BE2C (cell line): ENCODE results near the gene TSHZ3.

Source experiments
- DNase-seq: peaks from one replicate; pipeline ENCODE4 v3.0.0-alpha.2; 2020
- H3K27me3 ChIP-seq: fragments of 250-450 bp; sonication (Bioruptor Pico); 2 replicates; pipeline ENCODE4 v1.5.1; 2020; ENCODE audit warnings: mild to moderate bottlenecking
- H3K36me3 ChIP-seq: fragments of 250-450 bp; sonication (Bioruptor Pico); 2 replicates; pipeline ENCODE4 v1.5.1; 2020; ENCODE audit warnings: mild to moderate bottlenecking
- H3K4me1 ChIP-seq: fragments of 250-450 bp; sonication (Bioruptor Pico); 2 replicates; pipeline ENCODE4 v1.5.1; 2020
- H3K4me3 ChIP-seq: 2 replicates; pipeline ENCODE4 v1.5.1; 2011; ENCODE audit warnings: low read depth, low read length
- H3K9me3 ChIP-seq: fragments of 250-450 bp; sonication (Bioruptor Pico); 2 replicates; pipeline ENCODE4 v1.5.1; 2020
- CTCF ChIP-seq: IDR thresholded peaks from 2 replicates; pipeline ENCODE4 v1.5.1; 2012; ENCODE audit warnings: mild to moderate bottlenecking, low read depth, low read length

Gene TSHZ3

GRCh38 chr19:31289381-31289880, 59.8 kb downstream of the TSHZ3 start:
- Histone ChIP-seq H3K4me1 (no peaks in the 10 kb centered on the region), H3K4me3 (no peak overlapping the region), H3K27me3 (no peaks in the 10 kb centered on the region), H3K9me3 (no peaks in the 10 kb centered on the region), H3K36me3 (no peaks in the 10 kb centered on the region)
- DNase-seq = no peak
- no peak for TF ChIP-seq CTCF

- H3K27me3 ChIP-seq = no peaks in the 10 kb centered on the region
- no peaks in the 10 kb centered on the region for H3K4me1 ChIP-seq
- H3K9me3 ChIP-seq = no peaks in the 10 kb centered on the region
- no peak for TF ChIP-seq CTCF
- H3K4me3 ChIP-seq = no peak overlapping the region
- no peaks in the 10 kb centered on the region for H3K36me3 ChIP-seq
- no peak for DNase-seq
Measured at GRCh38 chr19:31286491-31286890, 62.7 kb downstream of the TSHZ3 start.

GRCh38 chr19:31285744-31286143, 63.5 kb downstream of the TSHZ3 start:
- Histone ChIP-seq H3K9me3 (no peaks in the 10 kb centered on the region), H3K27me3 (no peaks in the 10 kb centered on the region), H3K4me3 (no peak overlapping the region), H3K4me1 (no peaks in the 10 kb centered on the region), H3K36me3 (no peaks in the 10 kb centered on the region)
- DNase-seq = no peak
- TF ChIP-seq CTCF = no peak

- no peaks in the 10 kb centered on the region for H3K9me3 ChIP-seq
- H3K36me3 ChIP-seq = no peaks in the 10 kb centered on the region
- no peaks in the 10 kb centered on the region for H3K27me3 ChIP-seq
- DNase-seq = no peak
- no peak overlapping the region for H3K4me3 ChIP-seq
- no peaks in the 10 kb centered on the region for H3K4me1 ChIP-seq
- no peak for TF ChIP-seq CTCF
Measured at GRCh38 chr19:31284621-31285020, 64.6 kb downstream of the TSHZ3 start.

GRCh38 chr19:31283701-31284100, 65.5 kb downstream of the TSHZ3 start:
- no peak for TF ChIP-seq CTCF
- H3K36me3 ChIP-seq = no peaks in the 10 kb centered on the region
- no peak overlapping the region for H3K4me3 ChIP-seq
- H3K9me3 ChIP-seq = no peaks in the 10 kb centered on the region
- H3K4me1 ChIP-seq = no peaks in the 10 kb centered on the region
- DNase-seq = no peak
- H3K27me3 ChIP-seq = no peaks in the 10 kb centered on the region

GRCh38 chr19:31282346-31282745, 66.9 kb downstream of the TSHZ3 start:
- no peaks in the 10 kb centered on the region for H3K4me1 ChIP-seq
- no peak overlapping the region for H3K4me3 ChIP-seq
- no peak for DNase-seq
- H3K9me3 ChIP-seq = no peaks in the 10 kb centered on the region
- H3K36me3 ChIP-seq = no peaks in the 10 kb centered on the region
- H3K27me3 ChIP-seq = no peaks in the 10 kb centered on the region
- TF ChIP-seq CTCF = no peak
